Measurements from ENCODE around the gene BCO1. TPM values are rescaled to one million over a fixed set of nuclear protein-coding genes. Genes with fewer than 3 reads are reported as not detected.

BCO1 gene
- total and polyA plus RNA-seq, 4 donors = 0.11 to 0.50 (median 0.29) TPM

GRCh38 chr16:81268509-81268908 lies 30.0 kb downstream of the BCO1 start:
- WGBS = 95% methylated on average over 5 of the region's 5 CpGs
- no peak for TF ChIP-seq ATF3 (IDR thresholded peaks at IDR 0.05)
- TF ChIP-seq HNF4G (IDR thresholded peaks at IDR 0.05) = no peak
- TF ChIP-seq CTCF (IDR thresholded peaks at IDR 0.05; ENCODE audit: low read depth, low read length, missing input control) = no peak
- TF ChIP-seq ZBTB33 (IDR thresholded peaks at IDR 0.05) = no peak
- TF ChIP-seq FOXA2 (IDR thresholded peaks at IDR 0.05) = no peak
- no peak for TF ChIP-seq RXRA (IDR thresholded peaks at IDR 0.05)
- no peak for TF ChIP-seq YY1 (IDR thresholded peaks at IDR 0.05)
- no peak for TF ChIP-seq REST (IDR thresholded peaks at IDR 0.05)
- no peak for TF ChIP-seq FOXA1 (IDR thresholded peaks at IDR 0.05)
- TF ChIP-seq JUND (IDR thresholded peaks at IDR 0.05) = no peak
- TF ChIP-seq SP1 (IDR thresholded peaks at IDR 0.05) = no peak
- TF ChIP-seq GABPA (IDR thresholded peaks at IDR 0.05 in 1 of 2, conservative IDR thresholded peaks at IDR 0.05 in 1 of 2) = no peak
- TF ChIP-seq RAD21 (IDR thresholded peaks at IDR 0.05) = no peak
- TF ChIP-seq EGR1 (IDR thresholded peaks at IDR 0.05; ENCODE audit: low read depth in 2 of 2) = no peak
- no peak for TF ChIP-seq HNF4A (conservative IDR thresholded peaks at IDR 0.05)
- TF ChIP-seq MAX (IDR thresholded peaks at IDR 0.05) = no peak
- no peak for TF ChIP-seq NR2F2 (IDR thresholded peaks at IDR 0.05)
- TF ChIP-seq TAF1 (conservative IDR thresholded peaks at IDR 0.05) = no peak
- no peak for DNase-seq (ENCODE audit: low spot score)
- no peak overlapping the region for H3K9ac ChIP-seq (ENCODE audit: low read depth in 1 of 2, low read length in 2 of 2)
- H3K4me1 ChIP-seq (ENCODE audit: control insufficient read depth in 4 of 4, insufficient read depth in 4 of 4, low read length in 3 of 4) = peaks cover 0 to 8% (median 0%) of the 10 kb centered on the region in 4 donors
- no peaks in the 10 kb centered on the region for H3K9me3 ChIP-seq (ENCODE audit: control insufficient read depth in 4 of 4, low read length in 3 of 4)
- H3K27ac ChIP-seq (ENCODE audit: low read depth in 1 of 2, low read length in 2 of 2) = no peak overlapping the region
- no peaks in the 10 kb centered on the region for H3K27me3 ChIP-seq (ENCODE audit: control insufficient read depth in 4 of 4, insufficient read depth in 4 of 4, low read length in 3 of 4)
- H3K4me3 ChIP-seq (ENCODE audit: low read depth in 1 of 3, low read length in 3 of 3) = no peak overlapping the region
- no peaks in the 10 kb centered on the region for H3K36me3 ChIP-seq (ENCODE audit: control insufficient read depth in 4 of 4, insufficient read depth in 3 of 4, low read depth in 1 of 4, low read length in 3 of 4)

Measured in liver (tissue), 9 donors.